22Rv1 (cell line): Measurements from ENCODE around the gene APOM.

Experiments
- CTCF ChIP-seq: fragments of 450-650 bp; IDR thresholded peaks from 2 replicates; pipeline ENCODE4 v1.5.1; 2017; ENCODE audit warnings: mild to moderate bottlenecking
- ZFX ChIP-seq: fragments of 450-650 bp; IDR thresholded peaks from 2 replicates; pipeline ENCODE4 v1.6.1; 2017; ENCODE audit warnings: antibody characterized with exemption, borderline replicate concordance

GRCh38 chr6:31642798-31643570 is 12.7 kb upstream of the APOM start:
- no peak for TF ChIP-seq CTCF
- no peak for TF ChIP-seq ZFX
